Duodenal mucosa (tissue), 2 donors: ENCODE measurements around the gene BPIFB4.

Source experiments
- H3K27ac ChIP-seq: one replicate; pipeline ENCODE4 v1.7.0; 2013; ENCODE audit warnings: low read depth, low read length
- H3K27me3 ChIP-seq, 2 donors: one replicate each; pipeline ENCODE4 v1.7.0; 2013; ENCODE audit warnings: low read length in 2 of 2, control low read depth in 1 of 2; ENCODE audit not compliant: insufficient read depth in 2 of 2, control insufficient read depth in 1 of 2
- H3K36me3 ChIP-seq, 2 donors: one replicate each; pipeline ENCODE4 v1.7.0; 2013; ENCODE audit warnings: low read length in 2 of 2, control low read depth in 1 of 2; ENCODE audit not compliant: insufficient read depth in 2 of 2, control insufficient read depth in 1 of 2
- H3K4me1 ChIP-seq, 2 donors: one replicate each; pipeline ENCODE4 v1.7.0; 2013; ENCODE audit warnings: low read length in 2 of 2, control low read depth in 1 of 2; ENCODE audit not compliant: insufficient read depth in 2 of 2, control insufficient read depth in 1 of 2
- H3K4me3 ChIP-seq, 2 donors: one replicate each; pipeline ENCODE4 v1.7.0; 2013; ENCODE audit warnings: low read length in 2 of 2, low read depth in 1 of 2
- H3K9ac ChIP-seq, 2 donors: one replicate each; pipeline ENCODE4 v1.7.0; 2013; ENCODE audit warnings: low read length in 2 of 2, low read depth in 1 of 2
- H3K9me3 ChIP-seq, 2 donors: one replicate each; pipeline ENCODE4 v1.7.0; 2013; ENCODE audit warnings: low read length in 2 of 2, control low read depth in 1 of 2; ENCODE audit not compliant: control insufficient read depth in 1 of 2

The BPIFB4 gene

DNA sequence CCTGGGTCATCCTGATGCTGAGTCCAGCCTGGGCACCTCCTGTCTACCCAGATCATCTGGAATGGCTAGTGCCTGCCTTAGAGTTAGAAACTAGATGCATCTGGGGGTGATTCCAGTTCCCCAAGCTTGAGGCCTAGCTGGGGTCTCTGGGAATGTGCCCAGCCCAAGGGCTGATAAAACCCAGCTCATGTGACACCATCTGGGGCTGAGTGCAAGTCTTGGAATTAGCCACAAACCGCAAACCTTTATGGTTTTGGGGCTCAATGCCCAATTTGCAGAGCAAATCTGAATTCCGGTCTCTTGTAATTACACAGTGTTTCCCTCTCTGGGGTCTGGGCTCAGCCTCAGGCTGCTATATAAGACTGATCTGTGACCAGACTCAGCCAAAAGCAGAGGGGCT lies at the start of gene BPIFB4:
Gene BPIFB4, plus strand, starts transcription at position 385 of the 400 bp plus-strand sequence. CDS start 1,884 bp downstream, outside the sequence.
- H3K4me1 ChIP-seq, result no peaks in the 10 kb centered on the region
- H3K27ac ChIP-seq, result no peak within 1 kb of the TSS
- H3K9me3 ChIP-seq, result no peaks in the 10 kb centered on the region
- no peaks in the 10 kb centered on the region for H3K36me3 ChIP-seq
- H3K9ac ChIP-seq, result no peak within 1 kb of the TSS
- H3K27me3 ChIP-seq, result no peaks in the 10 kb centered on the region
- no peak within 1 kb of the TSS for H3K4me3 ChIP-seq

DNA sequence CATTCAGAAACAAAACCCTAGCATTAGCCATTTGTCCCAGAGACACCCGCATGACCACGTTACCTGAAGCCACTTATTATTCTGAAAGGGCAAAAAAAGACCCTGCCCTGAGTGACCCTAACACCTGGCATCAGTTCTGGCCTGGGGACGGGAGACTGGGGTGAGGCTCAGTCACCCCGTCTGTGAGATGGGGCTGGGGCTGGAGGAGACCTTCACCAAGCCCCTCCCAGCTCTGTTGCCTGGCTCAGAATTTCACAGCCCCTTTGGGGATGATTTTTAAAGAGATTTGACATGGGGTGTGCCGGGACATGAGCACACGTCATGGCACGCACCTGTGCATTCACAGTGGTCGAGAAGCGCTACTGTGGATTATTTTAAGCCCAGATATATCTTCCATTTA lies 49.4 kb upstream of the BPIFB4 start:
- no peaks in the 10 kb centered on the region for H3K27me3 ChIP-seq
- H3K4me1 ChIP-seq, result no peaks in the 10 kb centered on the region
- H3K9me3 ChIP-seq, result no peaks in the 10 kb centered on the region
- H3K36me3 ChIP-seq, result no peaks in the 10 kb centered on the region
- no peak overlapping the region for H3K27ac ChIP-seq
- H3K9ac ChIP-seq, result no peak overlapping the region
- no peak overlapping the region for H3K4me3 ChIP-seq

DNA sequence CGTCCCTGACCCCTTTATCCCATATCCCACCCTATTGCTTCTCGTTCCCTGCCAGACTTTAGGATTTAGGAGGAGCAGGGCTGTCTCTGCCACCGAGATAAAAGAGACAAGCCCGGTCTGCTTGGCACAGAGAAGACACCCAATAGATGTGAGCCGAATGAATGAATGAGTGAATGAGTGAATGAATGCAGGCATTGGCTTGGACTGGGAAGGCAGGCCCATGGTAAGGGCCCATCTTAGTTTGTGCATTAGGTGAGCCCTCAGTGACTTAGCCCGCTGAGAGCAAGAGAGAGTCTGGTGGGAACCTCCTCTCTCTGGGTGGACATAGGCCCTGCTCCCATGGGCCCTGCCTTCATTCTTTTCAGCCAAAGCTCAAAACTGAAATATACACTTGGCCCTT lies 48.9 kb upstream of the BPIFB4 start:
- no peak overlapping the region for H3K27ac ChIP-seq
- no peaks in the 10 kb centered on the region for H3K9me3 ChIP-seq
- H3K4me3 ChIP-seq, result no peak overlapping the region
- no peak overlapping the region for H3K9ac ChIP-seq
- H3K27me3 ChIP-seq, result no peaks in the 10 kb centered on the region
- H3K36me3 ChIP-seq, result no peaks in the 10 kb centered on the region
- no peaks in the 10 kb centered on the region for H3K4me1 ChIP-seq

DNA sequence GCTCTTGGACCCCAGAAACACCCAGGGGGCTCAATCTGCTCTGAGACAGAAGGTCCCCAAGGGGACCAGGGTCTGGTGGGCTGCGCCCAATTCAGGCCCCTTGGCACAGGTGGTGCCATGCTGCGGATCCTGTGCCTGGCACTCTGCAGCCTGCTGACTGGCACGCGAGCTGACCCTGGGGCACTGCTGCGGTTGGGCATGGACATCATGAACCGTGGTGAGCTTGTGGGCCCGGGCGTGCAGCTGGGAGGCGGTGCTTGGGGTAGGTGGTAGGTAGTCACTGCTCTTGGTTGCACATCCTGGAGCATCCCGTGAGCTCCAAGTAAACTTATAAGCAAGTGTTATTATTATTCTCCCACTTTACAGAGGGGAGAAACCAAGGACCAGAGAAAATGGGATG lies 47.9 kb upstream of the BPIFB4 start, which contains the start of gene BPIFB6:
Gene BPIFB6, plus strand, starts transcription at position 118 of the 400 bp plus-strand sequence. Its CDS starts 0 bp downstream, at position 118.
- Histone ChIP-seq H3K27me3 (no peaks in the 10 kb centered on the region), H3K4me1 (no peaks in the 10 kb centered on the region), H3K9me3 (no peaks in the 10 kb centered on the region), H3K27ac (no peak within 1 kb of the TSS), H3K9ac (no peak within 1 kb of the TSS), H3K36me3 (no peaks in the 10 kb centered on the region), H3K4me3 (no peak within 1 kb of the TSS)

DNA sequence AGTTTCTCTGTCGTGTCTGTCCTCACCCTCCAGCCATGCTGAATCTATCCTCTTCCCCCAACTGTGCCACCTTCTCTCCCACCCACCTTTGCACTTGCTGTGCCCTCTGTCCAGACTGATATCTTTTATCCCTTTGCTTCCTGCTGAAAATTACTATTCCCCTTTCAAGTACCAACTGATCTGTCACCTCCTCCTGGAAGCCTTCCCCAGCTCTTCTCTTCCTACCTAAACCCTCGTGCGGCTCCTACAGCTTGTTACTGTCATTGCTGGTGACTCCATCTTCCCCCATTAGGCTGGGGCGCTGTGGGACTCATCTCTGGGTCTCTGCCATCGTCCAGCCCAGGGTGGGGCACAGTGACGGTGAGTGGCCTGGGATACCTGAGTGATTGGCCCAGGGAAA lies 46.9 kb upstream of the BPIFB4 start:
- no peaks in the 10 kb centered on the region for H3K9me3 ChIP-seq
- no peaks in the 10 kb centered on the region for H3K36me3 ChIP-seq
- no peak overlapping the region for H3K9ac ChIP-seq
- no peaks in the 10 kb centered on the region for H3K4me1 ChIP-seq
- H3K4me3 ChIP-seq, result no peak overlapping the region
- no peaks in the 10 kb centered on the region for H3K27me3 ChIP-seq
- no peak overlapping the region for H3K27ac ChIP-seq

DNA sequence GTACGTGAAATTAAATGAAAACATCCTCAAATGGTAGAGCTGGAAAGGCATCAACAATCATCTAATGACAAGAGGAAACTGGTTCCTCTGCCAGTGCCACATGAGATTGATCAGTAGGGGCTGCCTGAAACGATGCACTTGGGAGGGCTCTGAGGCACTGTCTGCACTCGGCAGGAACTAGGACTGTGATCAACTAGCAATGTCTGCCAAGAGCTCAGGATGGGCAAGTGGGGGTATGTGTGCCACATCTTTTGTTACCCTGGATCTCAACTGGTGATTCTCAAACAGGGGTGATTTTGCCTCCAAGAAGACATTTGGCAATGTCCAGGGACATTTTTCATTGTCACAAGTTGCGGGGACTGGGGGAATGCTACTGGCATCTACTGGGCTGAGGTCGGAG lies 46.1 kb upstream of the BPIFB4 start:
- H3K36me3 ChIP-seq, result no peaks in the 10 kb centered on the region
- no peaks in the 10 kb centered on the region for H3K9me3 ChIP-seq
- no peaks in the 10 kb centered on the region for H3K27me3 ChIP-seq
- H3K4me3 ChIP-seq, result no peak overlapping the region
- no peak overlapping the region for H3K9ac ChIP-seq
- H3K27ac ChIP-seq, result no peak overlapping the region
- no peaks in the 10 kb centered on the region for H3K4me1 ChIP-seq

DNA sequence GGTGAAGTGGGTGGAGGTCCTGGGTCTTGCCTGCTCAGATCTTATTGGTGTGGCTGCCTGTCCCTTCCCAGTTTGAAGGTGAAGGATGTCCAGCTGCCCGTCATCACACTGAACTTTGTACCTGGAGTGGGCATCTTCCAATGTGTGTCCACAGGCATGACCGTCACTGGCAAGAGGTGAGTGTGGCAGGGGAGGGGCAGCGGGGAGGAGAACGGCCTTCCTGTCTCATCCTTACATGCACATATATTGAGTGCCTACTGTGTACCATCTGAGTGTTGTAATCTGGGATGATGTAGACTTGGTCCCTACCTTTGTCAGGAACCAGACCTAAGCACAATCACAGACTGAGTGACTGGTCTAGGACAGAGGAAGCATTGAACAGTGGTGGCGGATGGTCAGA lies 45.3 kb upstream of the BPIFB4 start:
- H3K4me3 ChIP-seq, result no peak overlapping the region
- H3K27me3 ChIP-seq, result no peaks in the 10 kb centered on the region

DNA sequence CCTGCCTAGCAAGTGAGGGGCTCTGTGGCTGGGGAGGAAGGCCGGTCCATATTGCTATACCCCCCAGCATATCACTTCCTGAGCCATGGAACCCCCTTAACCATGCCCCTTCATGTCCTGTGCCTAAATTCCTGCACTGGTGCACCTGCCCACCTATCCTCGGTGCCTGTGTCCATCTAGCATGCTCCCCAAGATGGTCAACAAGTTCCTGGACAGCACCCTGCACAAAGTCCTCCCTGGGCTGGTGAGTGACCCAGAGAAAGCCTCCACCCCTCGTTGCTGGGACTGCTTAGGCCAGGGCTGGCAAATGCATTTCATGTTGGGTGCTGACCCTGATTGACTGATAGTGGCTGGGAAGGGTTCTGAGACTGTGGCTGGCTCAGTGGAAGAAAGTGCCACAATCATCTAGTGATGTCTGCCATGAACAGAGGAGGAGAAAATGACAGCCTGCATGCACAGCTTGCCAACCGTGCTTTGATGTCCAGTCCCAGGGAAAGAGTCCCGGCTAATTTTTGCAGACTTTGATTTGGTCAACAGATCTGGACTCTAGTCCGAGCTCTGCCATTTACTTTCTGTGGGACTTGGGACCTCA lies 44.4 kb upstream of the BPIFB4 start:
- H3K9me3 ChIP-seq, result no peaks in the 10 kb centered on the region
- H3K27ac ChIP-seq, result no peak overlapping the region
- no peak overlapping the region for H3K4me3 ChIP-seq
- H3K36me3 ChIP-seq, result no peaks in the 10 kb centered on the region
- no peak overlapping the region for H3K9ac ChIP-seq
- no peaks in the 10 kb centered on the region for H3K4me1 ChIP-seq
- H3K27me3 ChIP-seq, result no peaks in the 10 kb centered on the region

More for the DNA sequence above, 45.3 kb upstream of the BPIFB4 start:
- no peaks in the 10 kb centered on the region for H3K4me1 ChIP-seq
- no peaks in the 10 kb centered on the region for H3K36me3 ChIP-seq
- no peak overlapping the region for H3K9ac ChIP-seq
- no peak overlapping the region for H3K27ac ChIP-seq
- no peaks in the 10 kb centered on the region for H3K9me3 ChIP-seq

DNA sequence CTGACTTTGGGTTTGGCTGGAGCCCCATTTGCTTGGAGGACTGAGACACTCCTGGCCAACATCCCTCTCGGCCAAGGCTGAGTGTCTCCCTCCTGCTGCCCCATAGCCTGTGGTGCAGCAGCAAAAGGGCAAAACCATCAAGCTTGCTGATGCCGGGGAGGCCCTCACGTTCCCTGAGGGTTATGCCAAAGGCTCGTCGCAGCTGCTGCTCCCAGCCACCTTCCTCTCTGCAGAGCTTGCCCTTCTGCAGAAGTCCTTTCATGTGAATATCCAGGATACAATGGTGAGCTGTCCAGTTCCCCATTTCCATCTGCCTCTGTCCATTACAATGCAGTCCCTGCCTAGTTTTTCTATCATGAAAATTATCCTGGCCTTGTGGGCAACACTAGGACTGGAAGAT lies 42.0 kb upstream of the BPIFB4 start:
- H3K4me3 ChIP-seq, result no peak overlapping the region
- H3K27ac ChIP-seq, result no peak overlapping the region
- no peaks in the 10 kb centered on the region for H3K27me3 ChIP-seq
- no peak overlapping the region for H3K9ac ChIP-seq
- no peaks in the 10 kb centered on the region for H3K4me1 ChIP-seq
- H3K36me3 ChIP-seq, result no peaks in the 10 kb centered on the region
- H3K9me3 ChIP-seq, result no peaks in the 10 kb centered on the region

DNA sequence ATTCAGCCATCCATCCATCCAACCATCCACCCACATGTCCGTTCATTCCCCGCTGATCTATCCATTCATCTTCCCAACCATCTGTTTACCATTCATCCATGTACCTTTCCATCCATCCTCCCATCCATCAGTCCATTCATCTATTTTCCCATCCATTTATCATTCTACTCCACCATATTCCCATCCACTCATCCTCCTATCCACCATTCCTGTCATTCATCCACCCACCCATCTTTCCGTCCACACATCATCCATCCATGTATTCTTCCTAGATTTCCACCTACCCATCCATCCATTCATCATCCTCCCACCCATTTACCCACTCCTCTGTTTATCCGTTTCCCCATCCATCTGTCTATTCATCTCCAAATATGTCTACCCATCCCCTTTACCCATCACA lies 41.2 kb upstream of the BPIFB4 start:
- Histone ChIP-seq H3K27me3 (no peaks in the 10 kb centered on the region), H3K4me3 (no peak overlapping the region), H3K27ac (no peak overlapping the region), H3K4me1 (no peaks in the 10 kb centered on the region), H3K9me3 (no peaks in the 10 kb centered on the region), H3K9ac (no peak overlapping the region), H3K36me3 (no peaks in the 10 kb centered on the region)

DNA sequence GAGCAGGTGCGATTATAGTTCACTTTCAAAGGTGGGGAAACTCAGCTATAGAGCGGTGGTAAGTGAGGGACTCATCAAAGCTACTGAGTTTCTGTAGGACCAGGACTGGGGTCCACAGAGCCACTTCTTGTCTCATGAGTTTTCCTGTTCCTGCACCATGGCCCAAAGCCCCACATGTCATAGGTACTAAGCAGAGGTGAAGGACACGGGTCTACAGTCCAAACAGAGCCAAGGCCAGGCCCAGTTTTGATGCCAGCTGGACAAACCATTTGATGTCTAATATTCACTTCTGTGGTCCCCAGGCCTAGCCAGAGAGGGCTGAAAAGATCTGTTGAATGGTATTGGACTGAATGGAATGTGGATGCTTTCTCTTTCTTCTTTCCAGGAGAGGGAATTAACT lies 37.0 kb upstream of the BPIFB4 start:
- H3K9ac ChIP-seq, result no peak overlapping the region
- H3K4me3 ChIP-seq, result no peak overlapping the region
- no peaks in the 10 kb centered on the region for H3K4me1 ChIP-seq
- no peak overlapping the region for H3K27ac ChIP-seq
- no peaks in the 10 kb centered on the region for H3K27me3 ChIP-seq
- H3K36me3 ChIP-seq, result no peaks in the 10 kb centered on the region
- H3K9me3 ChIP-seq, result peaks cover 9 to 10% of the 10 kb centered on the region in 2 donors
